ENCODE results near the gene IQSEC1. TPM values are rescaled to one million over a fixed set of nuclear protein-coding genes. Genes with fewer than 3 reads are reported as not detected.

The IQSEC1 gene
- total RNA-seq, 2 donors from 2014 or later: 58.2 to 94.2 TPM

GRCh38 chr3:13081603-13082360 lies 8.6 kb upstream of the IQSEC1 start:
- TF ChIP-seq POLR2A (IDR thresholded peaks at IDR 0.05) (no peak), POLR2AphosphoS5 (IDR thresholded peaks at IDR 0.05) (no peak), CTCF (IDR thresholded peaks at IDR 0.05) (no peak)
- intact Hi-C loops (cut with DNase I): no loop called here
- Histone ChIP-seq H3K4me3 (no peak overlapping the region), H3K9me3 (no peaks in the 10 kb centered on the region), H3K27ac (no peak overlapping the region), H3K4me1 (replicated peaks) (no peaks in the 10 kb centered on the region), H3K27me3 (replicated peaks; ENCODE audit: insufficient read depth) (no peaks in the 10 kb centered on the region), H3K36me3 (no peaks in the 10 kb centered on the region)
- 91% methylated on average over 23 of the region's 23 CpGs for WGBS
- no peak for DNase-seq (ENCODE audit: low spot score)

- H3K4me1 ChIP-seq (replicated peaks): no peaks in the 10 kb centered on the region
- no peaks in the 10 kb centered on the region for H3K36me3 ChIP-seq
- TF ChIP-seq POLR2A (IDR thresholded peaks at IDR 0.05) (no peak), POLR2AphosphoS5 (IDR thresholded peaks at IDR 0.05) (no peak), CTCF (IDR thresholded peaks at IDR 0.05) (no peak)
- H3K9me3 ChIP-seq: no peaks in the 10 kb centered on the region
- 75% methylated on average over 8 of the region's 8 CpGs for WGBS
- DNase-seq (ENCODE audit: low spot score): no peak
- H3K27ac ChIP-seq: no peak overlapping the region
- intact Hi-C loops (cut with DNase I): no loop called here
- H3K4me3 ChIP-seq: no peak overlapping the region
- H3K27me3 ChIP-seq (replicated peaks; ENCODE audit: insufficient read depth): no peaks in the 10 kb centered on the region
These were observed 7.4 kb upstream of the IQSEC1 start for GRCh38 chr3:13080591-13080990.

- intact Hi-C loops (cut with DNase I): no loop called here
- 90% methylated on average over 3 of the region's 3 CpGs for WGBS
- TF ChIP-seq CTCF (IDR thresholded peaks at IDR 0.05) (no peak), POLR2AphosphoS5 (IDR thresholded peaks at IDR 0.05) (no peak), POLR2A (IDR thresholded peaks at IDR 0.05) (no peak)
- Histone ChIP-seq H3K27ac (no peak overlapping the region), H3K36me3 (no peaks in the 10 kb centered on the region), H3K4me3 (no peak overlapping the region), H3K9me3 (no peaks in the 10 kb centered on the region), H3K27me3 (replicated peaks; ENCODE audit: insufficient read depth) (no peaks in the 10 kb centered on the region), H3K4me1 (replicated peaks) (no peaks in the 10 kb centered on the region)
- no peak for DNase-seq (ENCODE audit: low spot score)
These were observed 6.8 kb upstream of the IQSEC1 start for GRCh38 chr3:13080026-13080425.

GRCh38 chr3:13079510-13079909 lies 6.3 kb upstream of the IQSEC1 start:
- 96% methylated on average over 7 of the region's 7 CpGs for WGBS
- no peaks in the 10 kb centered on the region for H3K27me3 ChIP-seq (replicated peaks; ENCODE audit: insufficient read depth)

More at GRCh38 chr3:13079510-13079909, 6.3 kb upstream of the IQSEC1 start:
- Histone ChIP-seq H3K27ac (no peak overlapping the region), H3K9me3 (no peaks in the 10 kb centered on the region), H3K4me3 (no peak overlapping the region), H3K4me1 (replicated peaks) (no peaks in the 10 kb centered on the region), H3K36me3 (no peaks in the 10 kb centered on the region)
- TF ChIP-seq POLR2AphosphoS5 (IDR thresholded peaks at IDR 0.05): no peak
- no peak for TF ChIP-seq POLR2A (IDR thresholded peaks at IDR 0.05)
- TF ChIP-seq CTCF (IDR thresholded peaks at IDR 0.05): no peak
- no peak for DNase-seq (ENCODE audit: low spot score)
- intact Hi-C loops (cut with DNase I): no loop called here

All from prostate gland (tissue), 2 donors.